Natural killer cell (primary cell): ENCODE measurements around the gene UGT1A1. TPM values are rescaled to one million over a fixed set of nuclear protein-coding genes. Genes with fewer than 3 reads are reported as not detected.

Experiments
- ATAC-seq, 3 donors: fragments of 150-1000 bp in 2 of 3; fragments of 200-7000 bp in 1 of 3; cut with Tn5 transposase; 1 replicate in 1 of 3; 2 replicates in 2 of 3; pipeline ENCODE4 v1.10.0; 2021; ENCODE audit warnings: mild to moderate bottlenecking in 2 of 3, moderate library complexity in 2 of 3
- DNase-seq, 2 donors: peaks; one replicate each; pipeline versions ENCODE4 v3.0.0 to v3.0.0-alpha.2; 2013 to 2021; ENCODE audit warnings: mixed read lengths in 1 of 2
- H3K27ac ChIP-seq: one replicate; pipeline ENCODE4 v1.5.1; 2013; ENCODE audit warnings: mild to moderate bottlenecking, low read length
- H3K27me3 ChIP-seq: one replicate; pipeline ENCODE4 v1.6.1; 2013; ENCODE audit warnings: low read length; ENCODE audit not compliant: control insufficient read depth, insufficient read depth
- H3K36me3 ChIP-seq: one replicate; pipeline ENCODE4 v1.6.1; 2013; ENCODE audit warnings: low read length; ENCODE audit not compliant: control insufficient read depth, insufficient read depth
- H3K4me1 ChIP-seq: one replicate; pipeline ENCODE4 v1.6.1; 2013; ENCODE audit warnings: low read length; ENCODE audit not compliant: control insufficient read depth, insufficient read depth
- H3K4me3 ChIP-seq: one replicate; pipeline ENCODE4 v1.5.1; 2013; ENCODE audit warnings: low read length
- H3K9me3 ChIP-seq: one replicate; pipeline ENCODE4 v1.6.1; 2013; ENCODE audit warnings: low read length; ENCODE audit not compliant: control insufficient read depth, insufficient read depth
- H3K27ac Mint-ChIP-seq, 2 donors: one replicate each; pipeline ENCODE4 v1.8.0; 2022; ENCODE audit warnings: mild to moderate bottlenecking in 2 of 2, mixed read lengths in 2 of 2, moderate library complexity in 1 of 2
- H3K27me3 Mint-ChIP-seq, 2 donors: one replicate each; pipeline ENCODE4 v1.8.0; 2022; ENCODE audit warnings: low read depth in 2 of 2, mixed read lengths in 2 of 2
- H3K36me3 Mint-ChIP-seq: one replicate; pipeline ENCODE4 v1.8.0; 2022; ENCODE audit warnings: mixed read lengths
- H3K4me1 Mint-ChIP-seq, 2 donors: one replicate each; pipeline ENCODE4 v1.8.0; 2022; ENCODE audit warnings: mixed read lengths in 2 of 2
- H3K4me3 Mint-ChIP-seq: one replicate; pipeline ENCODE4 v1.8.0; 2022; ENCODE audit warnings: mild to moderate bottlenecking, moderate library complexity, mixed read lengths
- H3K9me3 Mint-ChIP-seq, 2 donors: one replicate each; pipeline ENCODE4 v1.8.0; 2022; ENCODE audit warnings: mixed read lengths in 2 of 2
- CTCF ChIP-seq: fragments of 200-600 bp; IDR thresholded peaks from one replicate; pipeline ENCODE4 v1.8.0; 2022; ENCODE audit warnings: antibody characterized with exemption
- WGBS: methylation state at CpG from one replicate; pipeline ENCODE4 v1.1.7; 2013; ENCODE audit warnings: missing lambda C conversion rate; ENCODE audit not compliant: insufficient coverage; 5-methylcytosine and 5-hydroxymethylcytosine counted together
- intact Hi-C: fragments of 100-400 bp; cut with micrococcal nuclease; formaldehyde crosslinking; loops from one replicate; pipeline ENCODE4 v1.14.2; 2022
- total RNA-seq, 4 donors: library from RNA; stranded (reverse); fragments of 120-200 nt in 1 of 4; gene quantifications; one replicate each; pipeline versions ENCODE4 v1.2.3 to v1.2.4, GENCODE V29; 2013 to 2022

The UGT1A1 gene
- total RNA-seq, 3 donors from 2014 or later (not counting 1 experiment from before 2014, with no cell fraction given) = not detected

- no peaks in the 10 kb centered on the region for H3K4me1 Mint-ChIP-seq
- no peak for ATAC-seq
- Histone ChIP-seq H3K9me3 (no peaks in the 10 kb centered on the region), H3K4me1 (no peaks in the 10 kb centered on the region), H3K27ac (no peak overlapping the region), H3K4me3 (no peak overlapping the region), H3K27me3 (no peaks in the 10 kb centered on the region), H3K36me3 (no peaks in the 10 kb centered on the region)
- intact Hi-C loops = no loop called here
- no peak overlapping the region for H3K27ac Mint-ChIP-seq
- no peaks in the 10 kb centered on the region for H3K9me3 Mint-ChIP-seq
- H3K4me3 Mint-ChIP-seq = no peak overlapping the region
- 67% methylated on average over 2 of the region's 2 CpGs for WGBS
- H3K36me3 Mint-ChIP-seq = no peaks in the 10 kb centered on the region
- TF ChIP-seq CTCF = no peak
- H3K27me3 Mint-ChIP-seq = peaks cover 16 to 33% of the 10 kb centered on the region in 2 donors
- no peak for DNase-seq
Observed at GRCh38 chr2:233803292-233803911, 43.3 kb downstream of the UGT1A1 start.

GRCh38 chr2:233803994-233804393 lies 43.9 kb downstream of the UGT1A1 start:
- Mint-ChIP-seq H3K36me3 (no peaks in the 10 kb centered on the region), H3K4me1 (no peaks in the 10 kb centered on the region), H3K9me3 (no peaks in the 10 kb centered on the region), H3K27me3 (peaks cover 15 to 33% of the 10 kb centered on the region in 2 donors), H3K27ac (no peak overlapping the region), H3K4me3 (no peak overlapping the region)
- no peaks in the 10 kb centered on the region for H3K4me1 ChIP-seq
- ATAC-seq = no peak
- no peak for TF ChIP-seq CTCF
- H3K27me3 ChIP-seq = no peaks in the 10 kb centered on the region
- H3K4me3 ChIP-seq = no peak overlapping the region
- 68% methylated on average over 8 of the region's 8 CpGs for WGBS
- H3K9me3 ChIP-seq = no peaks in the 10 kb centered on the region
- H3K27ac ChIP-seq = no peak overlapping the region
- DNase-seq = no peak
- H3K36me3 ChIP-seq = no peaks in the 10 kb centered on the region
- intact Hi-C loops = no loop called here

- H3K36me3 ChIP-seq = no peaks in the 10 kb centered on the region
- no peak for ATAC-seq
- no peaks in the 10 kb centered on the region for H3K9me3 ChIP-seq
- H3K27me3 ChIP-seq = no peaks in the 10 kb centered on the region
- H3K27ac ChIP-seq = no peak overlapping the region
- no peaks in the 10 kb centered on the region for H3K9me3 Mint-ChIP-seq
- peaks cover 18 to 40% of the 10 kb centered on the region in 2 donors for H3K27me3 Mint-ChIP-seq
- TF ChIP-seq CTCF = no peak
- intact Hi-C loops = no loop called here
- no peaks in the 10 kb centered on the region for H3K4me1 ChIP-seq
- no peaks in the 10 kb centered on the region for H3K4me1 Mint-ChIP-seq
- no peak overlapping the region for H3K4me3 Mint-ChIP-seq
- no peak overlapping the region for H3K27ac Mint-ChIP-seq
- WGBS = 78% methylated on average over 12 of the region's 12 CpGs
- no peak overlapping the region for H3K4me3 ChIP-seq
- no peaks in the 10 kb centered on the region for H3K36me3 Mint-ChIP-seq
- DNase-seq = peak in 1 of 2 donors; percentile 12
Observed at GRCh38 chr2:233807215-233807865, 47.3 kb downstream of the UGT1A1 start.
